HEK293 (cell line): ENCODE results near the gene WAPL.
A peak's percentile ranks its signal among the peaks of the same experiment; 100 is the strongest.

Experiments used
- CTCF ChIA-PET: fragments of 350-600 bp; formaldehyde crosslinking; extraction: SDS; loops from one replicate; lab custom pipeline; 2021; ENCODE audit warnings: antibody characterized with exemption; lab: Yijun Ruan, JAX
- POLR2A ChIA-PET: fragments of 300-600 bp; formaldehyde crosslinking; extraction: SDS; loops from one replicate; lab custom pipeline; 2020; ENCODE audit warnings: antibody characterized with exemption, inconsistent platforms; lab: Yijun Ruan, JAX
- H3K27ac ChIP-seq: fragments of 200-500 bp; sonication (Bioruptor generic); 2 replicates; pipeline ENCODE4 v1.5.1; 2014; ENCODE audit warnings: low read depth, low read length, control low read depth, inconsistent platforms; ENCODE audit errors: extremely low read depth
- H3K36me3 ChIP-seq, 2 experiments: fragments of 200-500 bp in 1 of 2; sonication (Bioruptor generic) in 1 of 2; 1 replicate in 1 of 2; 2 replicates in 1 of 2; pipeline ENCODE4 v1.5.1; 2014 to 2017; ENCODE audit warnings: inconsistent platforms in 2 of 2, low read length in 2 of 2; ENCODE audit not compliant: control insufficient read depth in 2 of 2, insufficient read depth in 1 of 2
- H3K4me1 ChIP-seq: fragments of 200-500 bp; sonication (Bioruptor generic); 2 replicates; pipeline ENCODE4 v1.5.1; 2014; ENCODE audit warnings: mild to moderate bottlenecking, low read length, inconsistent platforms; ENCODE audit not compliant: control insufficient read depth, insufficient read depth
- H3K4me3 ChIP-seq: 2 replicates; pipeline ENCODE4 v1.5.1; 2011; ENCODE audit warnings: low read depth, mild to moderate bottlenecking, control low read depth, low read length, moderate library complexity
- H3K9me3 ChIP-seq: fragments of 200-500 bp; sonication (Bioruptor generic); 2 replicates; pipeline ENCODE4 v1.5.1; 2014; ENCODE audit warnings: low read depth, low read length, inconsistent platforms; ENCODE audit not compliant: control insufficient read depth, insufficient read depth
- MEIS1 ChIP-seq: sonication (generic); formaldehyde crosslinking; IDR thresholded peaks from 2 replicates; pipeline ENCODE4 v1.8.1; 2022; ENCODE audit warnings: missing genetic modification reagents, mild to moderate bottlenecking, borderline replicate concordance
- MZF1 ChIP-seq: fragments of 450-650 bp; formaldehyde crosslinking; IDR thresholded peaks from 2 replicates; pipeline ENCODE4 v1.5.1; 2017; ENCODE audit warnings: missing biosample characterization, missing genetic modification characterization, borderline replicate concordance
- OVOL3 ChIP-seq: fragments of 450-650 bp; formaldehyde crosslinking; IDR thresholded peaks from 2 replicates; pipeline ENCODE4 v1.5.1; 2016; ENCODE audit warnings: missing biosample characterization, missing genetic modification characterization
- PRDM4 ChIP-seq: fragments of 450-650 bp; formaldehyde crosslinking; IDR thresholded peaks from 2 replicates; pipeline ENCODE4 v1.5.1; 2017; ENCODE audit warnings: missing biosample characterization, missing genetic modification characterization
- REPIN1 ChIP-seq: fragments of 450-650 bp; formaldehyde crosslinking; IDR thresholded peaks from 2 replicates; pipeline ENCODE4 v1.5.1; 2017; ENCODE audit warnings: missing biosample characterization, missing genetic modification characterization, low read depth
- SP2 ChIP-seq: fragments of 450-650 bp; formaldehyde crosslinking; IDR thresholded peaks from 2 replicates; pipeline ENCODE4 v1.5.1; 2016; ENCODE audit warnings: missing biosample characterization, missing genetic modification characterization
- ZBTB20 ChIP-seq: fragments of 450-650 bp; formaldehyde crosslinking; IDR thresholded peaks from 2 replicates; pipeline ENCODE4 v1.5.1; 2016; ENCODE audit warnings: missing biosample characterization, missing genetic modification characterization
- ZBTB48 ChIP-seq: fragments of 450-650 bp; formaldehyde crosslinking; IDR thresholded peaks from 2 replicates; pipeline ENCODE4 v1.5.1; 2016; ENCODE audit warnings: missing biosample characterization, missing genetic modification characterization
- ZBTB6 ChIP-seq: fragments of 450-650 bp; formaldehyde crosslinking; IDR thresholded peaks from 2 replicates; pipeline ENCODE4 v1.5.1; 2017; ENCODE audit warnings: missing biosample characterization, missing genetic modification characterization
- ZFHX2 ChIP-seq: fragments of 450-650 bp; formaldehyde crosslinking; conservative IDR thresholded peaks from 2 replicates; pipeline ENCODE4 v1.5.1; 2016; ENCODE audit warnings: missing biosample characterization, missing genetic modification characterization
- ZNF10 ChIP-seq: fragments of 450-650 bp; formaldehyde crosslinking; IDR thresholded peaks from 2 replicates; pipeline ENCODE4 v1.5.1; 2017; ENCODE audit warnings: missing biosample characterization, missing genetic modification characterization
- ZNF335 ChIP-seq: fragments of 450-650 bp; formaldehyde crosslinking; conservative IDR thresholded peaks from 2 replicates; pipeline ENCODE4 v1.5.1; 2016; ENCODE audit warnings: missing biosample characterization, missing genetic modification characterization
- ZNF350 ChIP-seq: fragments of 450-650 bp; formaldehyde crosslinking; IDR thresholded peaks from 2 replicates; pipeline ENCODE4 v1.5.0; 2017; ENCODE audit warnings: missing biosample characterization, mild to moderate bottlenecking, missing genetic modification characterization
- ZNF394 ChIP-seq: fragments of 450-650 bp; formaldehyde crosslinking; IDR thresholded peaks from 2 replicates; pipeline ENCODE4 v1.5.1; 2016; ENCODE audit warnings: missing biosample characterization, missing genetic modification characterization, mild to moderate bottlenecking, moderate library complexity, borderline replicate concordance
- ZNF423 ChIP-seq: fragments of 450-650 bp; formaldehyde crosslinking; IDR thresholded peaks from 2 replicates; pipeline ENCODE4 v1.5.1; 2016; ENCODE audit warnings: missing biosample characterization, missing genetic modification characterization
- ZNF514 ChIP-seq: fragments of 450-650 bp; formaldehyde crosslinking; IDR thresholded peaks from 2 replicates; pipeline ENCODE4 v1.5.1; 2016; ENCODE audit warnings: missing biosample characterization, missing genetic modification characterization
- ZNF558 ChIP-seq: fragments of 450-650 bp; formaldehyde crosslinking; IDR thresholded peaks from 2 replicates; pipeline ENCODE4 v1.5.1; 2016; ENCODE audit warnings: missing biosample characterization, missing genetic modification characterization
- ZNF585B ChIP-seq: fragments of 450-650 bp; formaldehyde crosslinking; IDR thresholded peaks from 2 replicates; pipeline ENCODE4 v1.5.1; 2016; ENCODE audit warnings: missing biosample characterization, missing genetic modification characterization
- ZNF704 ChIP-seq: fragments of 450-650 bp; formaldehyde crosslinking; IDR thresholded peaks from 2 replicates; pipeline ENCODE4 v1.5.1; 2016; ENCODE audit warnings: missing biosample characterization, missing genetic modification characterization
- ZNF777 ChIP-seq: fragments of 450-650 bp; formaldehyde crosslinking; IDR thresholded peaks from 2 replicates; pipeline ENCODE4 v1.5.1; 2017; ENCODE audit warnings: missing biosample characterization, missing genetic modification characterization, borderline replicate concordance
- ZNF792 ChIP-seq: fragments of 450-650 bp; formaldehyde crosslinking; IDR thresholded peaks from 2 replicates; pipeline ENCODE4 v1.5.1; 2016; ENCODE audit warnings: missing biosample characterization, missing genetic modification characterization
- ZSCAN16 ChIP-seq: fragments of 450-650 bp; formaldehyde crosslinking; IDR thresholded peaks from 2 replicates; pipeline ENCODE4 v1.5.1; 2016; ENCODE audit warnings: missing biosample characterization, missing genetic modification characterization
- ZSCAN18 ChIP-seq: fragments of 450-650 bp; formaldehyde crosslinking; IDR thresholded peaks from 2 replicates; pipeline ENCODE4 v1.5.1; 2016; ENCODE audit warnings: missing biosample characterization, missing genetic modification characterization
- ZSCAN4 ChIP-seq: fragments of 450-650 bp; formaldehyde crosslinking; IDR thresholded peaks from 2 replicates; pipeline ENCODE4 v1.5.1; 2017; ENCODE audit warnings: missing biosample characterization, missing genetic modification characterization

WAPL gene

GRCh38 chr10:86400705-86401587, 120.6 kb downstream of the WAPL start:
- ChIA-PET POLR2A (interaction anchor here (0.6 to 2.3 kb wide), 17 partner anchors 14 to 1707 kb away, joined by 3 to 14 read pairs (median 4); partner anchors contain the start of genes GRID1 and WAPL), CTCF (interaction anchor here (0.6 to 1.9 kb wide), 17 partner anchors 9 to 614 kb away, joined by 3 to 14 read pairs (median 4); no protein-coding TSS in a partner anchor)
- Histone ChIP-seq H3K4me1 (no peaks in the 10 kb centered on the region; the same call in 1 of the 2 replicates), H3K9me3 (no peaks in the 10 kb centered on the region), H3K36me3 (no peaks in the 10 kb centered on the region), H3K4me3 (peak overlapping the region; percentile 66), H3K27ac (peak overlapping the region; percentile 79)
- TF ChIP-seq ZNF585B (tag by site-specific recombination): no peak
- TF ChIP-seq ZSCAN4 (tag by site-specific recombination): no peak
- TF ChIP-seq REPIN1 (tag by site-specific recombination): 0 out of 2 replicates have a peak, but pooled peaks have one; percentile 14
- TF ChIP-seq ZNF558 (tag by site-specific recombination): no peak
- peak; percentile 4; the same call in 1 of the 2 replicates for TF ChIP-seq ZFHX2 (tag by site-specific recombination)
- peak; percentile 5; the same call in 1 of the 2 replicates for TF ChIP-seq ZNF335 (tag by site-specific recombination)
- TF ChIP-seq ZNF777 (tag by site-specific recombination): peak; percentile 37; the same call in 1 of the 2 replicates
- peak; percentile 46; the same call in 1 of the 2 replicates for TF ChIP-seq ZNF423 (tag by site-specific recombination)

GRCh38 chr10:86399879-86400704, 121.5 kb downstream of the WAPL start:
- Histone ChIP-seq H3K9me3 (no peaks in the 10 kb centered on the region), H3K36me3 (no peaks in the 10 kb centered on the region), H3K27ac (peak overlapping the region; percentile 79), H3K4me3 (peak overlapping the region; percentile 66), H3K4me1 (no peaks in the 10 kb centered on the region; the same call in 1 of the 2 replicates)
- ChIA-PET CTCF (interaction anchor here (0.5 to 1.9 kb wide), 30 partner anchors 9 to 613 kb away, joined by 3 to 14 read pairs (median 3); no protein-coding TSS in a partner anchor), POLR2A (interaction anchor here (0.6 to 2.3 kb wide), 18 partner anchors 11 to 1706 kb away, joined by 3 to 14 read pairs (median 4); partner anchors contain the start of genes GRID1 and WAPL)
- no peak for TF ChIP-seq ZNF10 (tag by site-specific recombination)
- no peak for TF ChIP-seq ZSCAN16 (tag by site-specific recombination)
- TF ChIP-seq SP2 (tag by site-specific recombination): peak; percentile 81
- TF ChIP-seq ZBTB6 (tag by site-specific recombination): peak; percentile 97
- no peak for TF ChIP-seq ZSCAN18 (tag by site-specific recombination)
- TF ChIP-seq ZNF704 (tag by site-specific recombination): no peak
- TF ChIP-seq PRDM4: peak; percentile 26; the same call in 1 of the 2 replicates
- no peak for TF ChIP-seq OVOL3 (tag by site-specific recombination)
- TF ChIP-seq ZNF394 (tag by site-specific recombination): peak; percentile 82; the same call in 1 of the 2 replicates
- no peak for TF ChIP-seq ZNF350 (tag by site-specific recombination)
- TF ChIP-seq ZBTB48 (tag by site-specific recombination): peak; percentile 98
- TF ChIP-seq ZBTB20: peak; percentile 84; the same call in 1 of the 2 replicates
- 0 out of 2 replicates have a peak, but pooled peaks have one; percentile 55 for TF ChIP-seq MZF1 (tag by site-specific recombination)
- no peak for TF ChIP-seq ZNF792
- no peak for TF ChIP-seq MEIS1 (CRISPR knock-in tag)
- no peak for TF ChIP-seq ZNF514
